IPS-15b (cell line): ENCODE measurements around the gene CHP1.
A peak's percentile ranks its signal among the peaks of the same experiment; 100 is the strongest.
"Not testable (repeated sequence)": the region's sequence is repeated elsewhere in the genome, so short reads cannot be mapped to it uniquely, and the experiment has no call there.

ENCODE experiments used
- H3K27me3 ChIP-seq: one replicate; pipeline ENCODE4 v1.6.1; 2013; ENCODE audit warnings: low read length; ENCODE audit not compliant: control insufficient read depth, insufficient read depth
- H3K36me3 ChIP-seq: one replicate; pipeline ENCODE4 v1.6.1; 2013; ENCODE audit warnings: low read length; ENCODE audit not compliant: control insufficient read depth, insufficient read depth
- H3K4me1 ChIP-seq: one replicate; pipeline ENCODE4 v1.6.1; 2013; ENCODE audit warnings: mild to moderate bottlenecking, low read length; ENCODE audit not compliant: control insufficient read depth, insufficient read depth
- H3K4me3 ChIP-seq: one replicate; pipeline ENCODE4 v1.5.1; 2013; ENCODE audit warnings: low read depth, low read length
- H3K9ac ChIP-seq: one replicate; pipeline ENCODE4 v1.6.1; 2013; ENCODE audit warnings: low read depth, mild to moderate bottlenecking, low read length
- H3K9me3 ChIP-seq: one replicate; pipeline ENCODE4 v1.6.1; 2013; ENCODE audit warnings: mild to moderate bottlenecking, low read length; ENCODE audit not compliant: control insufficient read depth, insufficient read depth

The CHP1 gene

GRCh38 chr15:41282980-41283652 is 52.0 kb downstream of the CHP1 start:
- H3K9ac ChIP-seq: peak overlapping the region; percentile 38

GRCh38 chr15:41283653-41284426 is 52.8 kb downstream of the CHP1 start:
- Histone ChIP-seq H3K9me3 (no peaks in the 10 kb centered on the region), H3K27me3 (no peaks in the 10 kb centered on the region), H3K4me1 (peaks cover 7% of the 10 kb centered on the region), H3K36me3 (peaks cover 26% of the 10 kb centered on the region), H3K9ac (peak overlapping the region; percentile 97), H3K4me3 (peak overlapping the region; percentile 95)

More at GRCh38 chr15:41282980-41283652, 52.0 kb downstream of the CHP1 start:
- H3K36me3 ChIP-seq: peaks cover 22% of the 10 kb centered on the region
- not testable (repeated sequence) for H3K4me1 ChIP-seq, H3K27me3 ChIP-seq, H3K9me3 ChIP-seq
- H3K4me3 ChIP-seq: peak overlapping the region; percentile 95

- Histone ChIP-seq H3K4me3 (peak overlapping the region; percentile 95), H3K9me3 (no peaks in the 10 kb centered on the region), H3K27me3 (no peaks in the 10 kb centered on the region), H3K9ac (peak overlapping the region; percentile 97), H3K36me3 (peaks cover 27% of the 10 kb centered on the region), H3K4me1 (peaks cover 7% of the 10 kb centered on the region)
Measured at GRCh38 chr15:41284427-41285177, 53.5 kb downstream of the CHP1 start.

- peak overlapping the region; percentile 97 for H3K9ac ChIP-seq
- peaks cover 7% of the 10 kb centered on the region for H3K4me1 ChIP-seq
- peaks cover 24% of the 10 kb centered on the region for H3K36me3 ChIP-seq
- H3K4me3 ChIP-seq: peak overlapping the region; percentile 95
- no peaks in the 10 kb centered on the region for H3K27me3 ChIP-seq
- H3K9me3 ChIP-seq: no peaks in the 10 kb centered on the region
Measured at GRCh38 chr15:41285285-41285684, 54.2 kb downstream of the CHP1 start.

- H3K4me1 ChIP-seq: peaks cover 7% of the 10 kb centered on the region
- H3K27me3 ChIP-seq: no peaks in the 10 kb centered on the region
- no peak overlapping the region for H3K9ac ChIP-seq
- H3K9me3 ChIP-seq: no peaks in the 10 kb centered on the region
- H3K36me3 ChIP-seq: peaks cover 24% of the 10 kb centered on the region
- H3K4me3 ChIP-seq: no peak overlapping the region
Measured at GRCh38 chr15:41286665-41287333, 55.7 kb downstream of the CHP1 start.

- H3K4me1 ChIP-seq: peaks cover 3% of the 10 kb centered on the region
- H3K36me3 ChIP-seq: peaks cover 24% of the 10 kb centered on the region
- no peak overlapping the region for H3K4me3 ChIP-seq
- no peak overlapping the region for H3K9ac ChIP-seq
- H3K9me3 ChIP-seq: no peaks in the 10 kb centered on the region
- H3K27me3 ChIP-seq: no peaks in the 10 kb centered on the region
Measured at GRCh38 chr15:41288464-41288863, 57.4 kb downstream of the CHP1 start.

GRCh38 chr15:41289953-41290352 is 58.9 kb downstream of the CHP1 start:
- Histone ChIP-seq H3K4me3 (no peak overlapping the region), H3K9me3 (no peaks in the 10 kb centered on the region), H3K36me3 (peaks cover 24% of the 10 kb centered on the region), H3K27me3 (no peaks in the 10 kb centered on the region), H3K9ac (no peak overlapping the region), H3K4me1 (peaks cover 3% of the 10 kb centered on the region)

GRCh38 chr15:41291065-41291631 is 60.1 kb downstream of the CHP1 start:
- H3K36me3 ChIP-seq: peaks cover 21% of the 10 kb centered on the region
- no peak overlapping the region for H3K9ac ChIP-seq
- no peaks in the 10 kb centered on the region for H3K9me3 ChIP-seq
- H3K4me3 ChIP-seq: no peak overlapping the region
- no peaks in the 10 kb centered on the region for H3K4me1 ChIP-seq
- H3K27me3 ChIP-seq: no peaks in the 10 kb centered on the region

GRCh38 chr15:41292521-41292920 is 61.5 kb downstream of the CHP1 start:
- Histone ChIP-seq H3K9me3 (no peaks in the 10 kb centered on the region), H3K36me3 (peaks cover 8% of the 10 kb centered on the region), H3K27me3 (no peaks in the 10 kb centered on the region), H3K4me3 (no peak overlapping the region), H3K9ac (no peak overlapping the region), H3K4me1 (no peaks in the 10 kb centered on the region)

GRCh38 chr15:41301139-41301538 is 70.1 kb downstream of the CHP1 start:
- not testable (repeated sequence) for H3K36me3 ChIP-seq

GRCh38 chr15:41301587-41301986 is 70.5 kb downstream of the CHP1 start:
- Histone ChIP-seq H3K27me3 (no peaks in the 10 kb centered on the region), H3K9ac (no peak overlapping the region), H3K36me3 (peaks cover 9% of the 10 kb centered on the region), H3K4me3 (no peak overlapping the region), H3K4me1 (peaks cover 10% of the 10 kb centered on the region), H3K9me3 (no peaks in the 10 kb centered on the region)

More at GRCh38 chr15:41301139-41301538, 70.1 kb downstream of the CHP1 start:
- not testable (repeated sequence) for H3K4me3 ChIP-seq, H3K9ac ChIP-seq, H3K27me3 ChIP-seq, H3K4me1 ChIP-seq, H3K9me3 ChIP-seq
